GM18873 (cell line): ENCODE data around the gene KAZN.

Experiments
- ATAC-seq: cut with Tn5 transposase; IDR thresholded peaks from one replicate; pipeline ENCODE4 v1.9.1; 2021; ENCODE audit warnings: mild to moderate bottlenecking, moderate library complexity, moderate number of reproducible peaks; ENCODE audit not compliant: unreplicated experiment, low FRiP score

Gene KAZN

DNA sequence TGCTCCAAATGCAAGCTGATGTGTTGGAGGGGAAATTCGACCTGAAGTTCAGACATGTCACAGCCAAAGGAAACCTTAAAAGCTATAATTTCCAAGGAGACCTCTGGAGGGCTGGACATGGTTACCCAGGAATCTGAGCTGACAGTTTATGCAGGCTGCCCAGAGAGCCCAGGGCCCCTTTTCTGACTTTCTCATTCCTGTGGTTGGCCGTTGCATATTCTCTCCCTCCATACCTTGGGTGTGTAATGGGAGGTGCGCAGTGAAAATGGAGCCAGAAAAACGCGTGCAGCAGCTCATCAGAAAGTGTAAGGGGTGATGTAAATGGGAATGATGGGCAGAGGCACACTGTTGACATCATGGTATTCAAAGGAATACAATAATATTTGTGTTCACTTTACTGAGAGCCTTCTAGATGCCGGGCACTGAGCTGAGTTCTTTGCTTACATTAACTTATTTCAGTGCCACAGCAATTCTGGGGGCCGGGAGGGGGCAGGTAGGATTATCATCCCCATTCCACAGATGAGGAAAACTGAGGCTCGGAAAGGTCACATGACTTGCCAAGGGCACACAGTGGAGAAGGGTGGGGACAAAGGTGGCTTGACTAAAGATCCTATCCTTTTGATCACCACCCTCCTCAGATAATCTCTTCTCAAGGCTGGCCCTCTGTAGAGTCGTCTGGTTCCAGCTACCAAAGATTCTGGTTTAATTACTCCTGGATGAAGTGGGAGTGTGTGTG lies 38.6 kb downstream of the KAZN start:
- no peak for ATAC-seq

DNA sequence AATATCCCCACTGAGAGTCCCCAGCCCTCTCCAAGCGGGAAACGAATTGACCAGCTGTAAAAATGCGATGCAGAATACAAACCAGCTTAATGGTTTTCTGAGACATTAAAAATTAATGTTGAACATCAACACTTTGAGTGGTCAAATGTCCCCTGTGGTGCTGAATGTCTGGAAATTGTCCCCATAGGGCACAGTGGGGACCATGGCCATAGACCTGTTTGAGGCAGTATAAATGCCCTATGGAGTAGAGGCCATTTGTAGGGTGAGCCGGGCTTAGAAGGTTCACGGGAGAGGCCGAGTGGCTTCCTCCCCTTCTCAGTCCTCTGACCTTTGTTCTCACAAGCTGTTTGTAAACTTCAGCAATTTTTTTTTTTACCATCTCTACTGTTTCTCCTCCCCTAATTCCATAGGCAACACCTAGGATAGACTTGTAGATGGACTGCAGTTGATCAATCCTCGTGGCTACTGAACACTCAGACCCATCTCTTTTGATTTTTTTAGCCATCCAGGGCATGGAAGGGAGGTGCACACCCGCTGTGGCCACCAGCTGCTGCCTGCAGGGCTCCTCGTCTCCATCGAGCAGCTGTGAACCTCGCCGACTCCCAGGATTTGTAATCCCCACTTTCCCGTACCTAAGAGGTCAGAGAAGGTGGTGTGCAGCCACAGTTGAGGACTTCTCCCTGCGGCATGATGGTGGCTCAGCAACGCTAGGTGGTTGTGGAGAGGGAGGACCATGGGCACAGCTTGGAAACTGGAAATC lies 41.0 kb downstream of the KAZN start:
- no peak for ATAC-seq

DNA sequence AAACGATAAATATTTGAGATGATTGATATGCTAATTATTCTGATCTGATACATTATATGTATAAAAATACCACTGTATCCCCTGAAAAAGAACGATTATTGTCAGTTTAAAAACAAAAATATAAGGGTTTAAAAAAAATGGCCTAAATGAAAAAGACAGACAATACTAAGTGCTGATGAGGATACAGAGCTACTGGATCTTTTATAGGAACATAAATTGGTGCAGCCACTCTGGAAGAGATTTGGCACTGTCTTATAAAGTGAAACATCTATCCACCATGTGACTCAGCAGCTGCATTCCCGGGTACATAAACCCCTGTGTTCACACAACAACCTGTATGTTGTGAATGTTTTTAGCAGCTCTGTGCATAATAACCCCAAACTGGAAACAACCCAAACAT lies 44.2 kb downstream of the KAZN start:
- ATAC-seq: no peak

DNA sequence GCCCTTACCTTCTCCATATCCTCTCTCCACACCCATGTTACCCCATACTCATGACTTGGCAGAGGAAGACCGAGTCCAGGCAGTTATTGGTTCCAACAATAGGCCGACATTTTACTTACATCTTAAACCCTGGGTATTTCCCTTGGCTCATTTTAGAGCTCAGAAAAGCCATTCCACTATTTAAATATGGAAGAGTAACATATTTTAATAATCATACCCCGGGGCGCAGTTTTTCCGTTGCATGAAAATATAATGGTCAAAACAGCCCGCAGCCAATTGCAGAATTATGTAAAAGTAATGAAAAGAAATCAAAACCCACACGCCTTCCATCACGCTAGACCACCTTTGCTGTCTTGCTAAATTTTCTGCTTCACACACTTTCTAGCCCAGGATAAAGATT lies 48.5 kb downstream of the KAZN start:
- ATAC-seq: no peak

DNA sequence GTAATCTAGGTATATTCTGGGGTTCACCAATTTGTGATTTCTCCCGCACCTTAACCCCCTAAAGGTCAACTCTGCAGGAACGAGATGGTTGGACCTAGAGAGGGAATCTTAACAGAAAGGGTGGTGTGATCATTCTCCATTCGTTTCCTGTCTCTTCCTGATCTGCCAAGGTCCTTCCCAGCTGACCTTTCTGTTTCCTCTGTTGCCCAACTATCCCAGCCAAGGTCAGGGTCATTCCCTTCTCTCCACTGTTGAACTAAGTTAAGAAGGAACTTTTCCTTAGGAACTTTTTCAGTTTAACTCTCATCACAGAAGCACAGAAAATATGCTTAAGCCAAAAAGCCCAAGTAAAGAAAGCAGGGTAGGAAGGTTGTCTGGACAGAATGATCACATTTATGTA lies 49.3 kb downstream of the KAZN start:
- ATAC-seq: no peak

DNA sequence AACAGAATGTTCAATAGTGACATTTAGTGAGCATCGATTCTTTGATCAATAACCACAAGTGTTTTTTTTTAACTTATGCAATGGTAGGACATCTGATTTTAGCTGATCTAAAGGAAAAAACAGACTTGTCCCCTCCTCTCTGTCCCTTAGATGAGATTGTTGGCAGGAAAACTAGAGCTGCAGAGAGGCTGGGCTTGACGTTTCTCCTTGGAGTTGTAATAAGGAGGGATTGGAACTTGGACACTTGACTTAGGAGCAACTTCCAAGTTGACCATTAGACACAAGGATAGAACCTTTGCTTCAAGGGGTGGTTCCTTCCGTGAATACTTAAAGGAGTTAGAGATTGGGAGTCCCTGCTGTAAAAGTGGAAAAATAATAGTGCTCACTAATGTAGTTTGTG lies 49.9 kb downstream of the KAZN start:
- ATAC-seq: no peak

DNA sequence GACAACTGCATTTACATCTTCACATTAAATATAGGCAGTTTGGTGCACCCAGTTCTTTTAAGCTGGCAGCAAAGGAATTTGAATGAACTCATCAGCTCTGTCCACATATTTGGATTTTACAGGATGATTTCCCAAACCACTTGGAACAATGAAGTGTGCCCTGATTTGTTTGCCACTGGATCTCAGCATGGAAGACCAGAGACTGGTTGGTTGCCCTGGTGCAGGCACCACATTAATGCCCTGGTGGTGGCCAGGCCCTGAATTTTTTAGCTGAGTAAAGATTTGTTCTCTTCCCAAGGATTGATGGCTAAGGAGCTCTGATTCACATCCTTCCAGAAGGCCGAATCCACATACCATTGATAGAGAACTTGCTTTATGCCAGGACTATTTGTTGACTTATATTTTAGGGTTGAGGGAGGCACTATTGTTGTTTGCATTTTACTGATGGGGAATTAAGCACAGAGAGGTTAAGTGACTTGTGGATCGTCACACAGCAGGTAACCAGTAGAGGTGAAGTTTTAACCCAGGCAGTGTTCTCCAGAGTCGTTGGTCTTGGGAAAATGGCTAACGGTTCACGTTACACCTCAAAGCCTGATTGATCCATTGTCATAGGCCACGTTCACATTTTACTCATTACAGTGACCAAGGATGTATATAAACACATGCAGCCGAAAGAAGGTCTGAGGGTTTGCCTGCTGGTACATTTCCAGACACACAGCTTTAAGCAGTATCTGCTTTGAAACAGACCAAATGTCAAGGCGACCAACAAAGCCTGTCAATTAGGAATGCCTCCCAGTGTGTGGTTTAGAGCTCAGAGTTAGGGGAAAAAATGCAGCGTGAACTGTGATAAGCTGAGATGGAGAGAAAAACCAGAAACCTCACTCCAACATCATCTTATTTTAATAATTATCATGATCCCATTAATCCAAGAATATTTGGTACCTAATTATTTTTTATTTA lies 50.7 kb downstream of the KAZN start:
- no peak for ATAC-seq

DNA sequence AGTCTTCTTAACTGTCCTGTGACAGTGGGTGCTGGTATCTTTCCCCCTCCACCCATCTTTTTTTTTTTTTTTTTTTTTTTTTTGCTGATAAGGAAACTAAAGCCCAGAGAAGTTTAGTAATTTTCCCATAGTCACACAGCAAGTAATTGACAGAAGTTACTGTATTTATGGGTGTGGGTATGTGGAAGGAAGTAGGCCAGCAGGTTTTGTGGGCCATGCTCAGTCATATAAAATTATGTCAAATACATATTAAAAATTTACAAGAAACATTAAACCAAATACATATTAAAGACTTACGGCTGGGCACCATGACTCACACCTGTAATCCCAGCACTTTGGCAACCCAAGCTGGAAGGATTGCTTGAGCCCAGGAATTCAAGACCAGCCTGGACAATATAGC lies 51.5 kb downstream of the KAZN start:
- no peak for ATAC-seq

DNA sequence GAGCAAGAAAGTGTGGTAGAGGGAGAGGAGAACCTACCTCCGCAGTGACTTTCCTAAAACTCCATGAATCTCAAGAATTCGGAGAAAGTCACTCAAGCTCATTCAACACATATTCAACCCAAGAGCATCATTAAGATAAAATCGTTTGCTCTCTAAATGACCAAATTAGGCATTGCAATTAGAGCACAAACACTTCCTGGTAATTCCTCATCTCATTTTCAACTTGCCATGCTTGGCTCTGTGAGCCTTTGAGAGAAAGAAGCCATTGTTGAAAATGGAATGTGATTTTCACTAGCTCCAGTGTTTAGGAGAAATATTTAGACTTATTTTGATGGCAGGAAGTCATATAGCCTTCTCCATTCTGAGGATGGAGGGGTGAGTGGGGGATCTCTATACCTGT lies 52.5 kb downstream of the KAZN start:
- no peak for ATAC-seq

DNA sequence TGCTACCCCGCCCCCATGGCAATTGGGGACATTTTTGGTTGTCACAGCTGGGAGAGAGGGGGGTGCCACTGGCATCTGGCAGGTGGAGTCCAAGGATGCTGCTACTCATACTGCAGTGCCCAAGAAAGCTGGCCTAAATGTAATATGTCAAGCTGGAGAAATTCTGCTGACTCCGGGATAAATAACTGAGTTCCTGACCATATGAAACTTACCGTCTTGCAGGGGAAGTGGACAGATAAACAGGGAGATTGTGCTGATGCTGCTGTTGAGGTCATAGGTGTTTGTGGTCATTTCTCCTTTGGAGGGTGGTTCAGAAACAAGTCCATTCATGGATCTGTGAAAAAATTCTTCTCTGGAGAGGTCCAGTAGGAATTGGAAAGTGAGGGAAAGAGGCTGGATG lies 54.4 kb downstream of the KAZN start:
- no peak for ATAC-seq

DNA sequence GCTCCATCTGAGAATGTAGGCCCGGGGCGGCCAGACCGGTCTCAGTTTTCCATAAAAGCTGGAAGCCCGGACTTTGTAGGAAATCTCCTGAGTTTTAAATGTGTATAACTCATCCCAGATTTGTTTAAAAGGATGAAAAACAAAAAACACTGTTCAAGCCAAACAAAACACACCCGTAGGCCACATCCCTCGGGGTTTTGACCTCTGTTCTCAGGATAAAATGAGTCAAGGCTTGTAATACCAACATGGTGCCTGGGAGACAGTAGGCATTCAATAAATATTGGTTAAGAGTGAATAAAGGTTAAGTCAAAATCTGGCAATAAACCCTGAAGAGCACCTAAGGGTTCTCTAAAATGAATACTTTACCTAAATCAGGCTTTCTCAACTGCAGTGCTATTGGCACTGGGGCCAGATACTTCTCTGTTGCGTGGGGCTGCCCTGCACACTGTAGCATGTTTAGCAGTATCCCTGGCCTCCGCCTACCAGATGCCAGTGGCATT lies 55.0 kb downstream of the KAZN start:
- ATAC-seq: no peak

DNA sequence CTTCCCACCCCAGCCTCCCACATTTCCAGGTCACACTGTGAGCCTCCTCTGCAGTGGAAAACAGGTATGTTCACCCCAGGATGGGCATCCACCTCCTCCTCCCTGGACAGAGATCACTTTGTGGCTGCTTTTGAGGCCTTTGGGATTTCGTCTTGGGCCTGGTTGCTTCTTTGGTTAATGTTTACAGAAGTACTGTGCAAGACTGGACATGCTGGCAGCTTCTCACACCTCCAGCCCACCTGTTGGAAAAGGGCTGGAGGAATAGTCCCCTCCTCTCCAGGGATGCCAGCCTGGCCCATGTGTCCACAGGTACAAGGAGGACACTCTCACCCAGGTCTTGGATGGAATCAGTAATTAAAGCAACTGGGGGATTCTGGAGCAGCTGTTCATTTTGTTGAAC lies 56.1 kb downstream of the KAZN start:
- no peak for ATAC-seq

DNA sequence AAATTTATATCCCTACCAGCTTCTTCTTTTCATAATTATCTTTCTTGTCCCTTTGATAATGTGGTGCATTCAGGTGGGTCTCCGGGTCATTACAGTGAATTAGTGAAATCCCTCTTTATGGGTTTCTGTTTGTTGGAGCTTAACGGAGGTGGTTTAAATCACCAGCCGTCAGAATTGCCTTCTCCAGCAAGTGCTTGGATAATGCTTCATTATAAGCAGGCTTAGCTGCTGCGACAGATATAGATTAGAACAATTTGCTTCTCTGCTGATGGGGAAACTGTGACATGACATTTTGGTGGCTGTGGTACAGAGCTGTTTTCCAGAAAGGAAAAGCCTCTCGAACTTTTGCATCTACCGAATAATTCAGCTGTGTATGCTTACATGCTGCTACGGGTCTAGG lies 56.9 kb downstream of the KAZN start:
- ATAC-seq: no peak

DNA sequence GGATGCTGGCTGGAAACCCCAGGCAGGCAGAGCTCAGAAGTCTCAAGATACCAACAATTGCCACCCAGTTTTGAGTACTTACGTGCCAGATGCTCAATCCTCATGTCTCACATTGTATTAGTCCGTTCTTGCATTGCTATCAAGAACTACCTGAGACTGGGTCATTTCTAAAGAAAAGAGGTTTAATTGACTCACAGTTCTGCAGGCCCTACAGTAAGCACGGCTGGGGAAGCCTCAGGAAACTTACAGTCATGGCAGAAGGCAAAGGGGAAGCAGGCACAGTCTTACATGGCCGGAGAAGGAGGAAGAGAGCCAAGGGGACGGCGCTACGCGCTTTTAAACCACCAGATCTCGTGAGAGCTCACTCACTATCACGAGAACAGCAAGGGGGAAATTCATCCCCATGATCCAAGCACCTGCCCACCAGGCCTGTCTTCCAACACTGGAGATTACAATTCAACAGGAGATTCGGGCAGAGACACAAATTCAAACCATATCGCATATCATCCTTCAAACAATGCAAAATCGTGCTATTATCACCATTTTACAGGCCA lies 58.0 kb downstream of the KAZN start:
- no peak for ATAC-seq

DNA sequence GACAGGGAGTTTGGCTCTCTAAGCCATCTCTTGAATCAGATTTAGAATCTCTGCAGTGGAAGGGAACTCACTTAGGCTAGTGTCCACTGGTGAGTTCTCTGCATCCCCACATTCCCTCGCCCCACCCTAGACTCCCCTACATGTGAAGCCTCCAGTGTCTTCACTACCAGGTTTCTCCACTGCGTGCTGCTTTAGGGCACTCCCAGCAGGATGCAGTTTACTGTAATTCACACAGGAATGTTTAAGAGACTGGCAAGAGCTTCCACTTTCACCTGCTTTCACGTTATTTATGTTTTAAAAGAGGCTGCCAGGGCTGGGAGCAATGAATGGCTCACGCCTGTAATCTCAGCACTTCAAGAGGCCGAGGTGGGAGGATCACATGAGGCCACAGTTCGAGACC lies 60.2 kb downstream of the KAZN start:
- no peak for ATAC-seq

DNA sequence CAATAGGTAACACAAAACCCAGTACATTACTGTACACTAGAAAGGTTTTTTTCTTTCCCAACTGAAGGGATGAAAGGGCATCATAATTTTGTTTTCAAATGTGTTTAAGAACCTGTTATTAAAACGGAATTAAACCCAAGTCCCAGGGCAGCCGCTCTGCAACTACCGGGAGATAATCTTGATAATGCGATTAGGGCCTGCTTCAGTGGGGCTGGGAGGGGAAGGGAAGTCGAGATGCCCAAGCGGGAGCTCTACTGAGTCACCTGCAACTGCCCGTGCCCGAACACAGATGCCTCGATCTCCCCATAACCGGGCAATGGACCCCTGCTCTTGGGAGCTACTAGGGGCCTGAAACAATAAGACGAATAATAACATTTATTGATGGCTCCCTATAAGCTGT lies 61.4 kb downstream of the KAZN start:
- no peak for ATAC-seq

DNA sequence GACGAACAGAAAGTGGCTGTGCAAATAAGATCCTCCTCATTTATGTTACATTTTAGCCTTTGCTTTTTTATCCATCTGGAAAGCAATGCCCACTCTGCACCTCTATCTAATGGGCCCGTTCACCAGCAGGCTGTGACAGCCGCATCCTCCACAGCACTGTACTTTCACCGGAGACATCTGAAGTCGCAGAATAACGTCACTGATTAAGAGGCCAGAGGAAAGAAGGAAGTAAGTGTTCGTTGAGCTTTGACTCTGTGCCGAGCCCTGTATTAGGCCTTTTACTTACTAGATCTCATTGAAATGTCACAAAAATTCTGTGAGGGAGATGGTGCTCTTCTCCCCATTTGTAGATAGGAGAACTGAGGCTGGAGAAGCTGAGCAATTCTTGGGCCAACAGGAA lies 62.3 kb downstream of the KAZN start:
- no peak for ATAC-seq

DNA sequence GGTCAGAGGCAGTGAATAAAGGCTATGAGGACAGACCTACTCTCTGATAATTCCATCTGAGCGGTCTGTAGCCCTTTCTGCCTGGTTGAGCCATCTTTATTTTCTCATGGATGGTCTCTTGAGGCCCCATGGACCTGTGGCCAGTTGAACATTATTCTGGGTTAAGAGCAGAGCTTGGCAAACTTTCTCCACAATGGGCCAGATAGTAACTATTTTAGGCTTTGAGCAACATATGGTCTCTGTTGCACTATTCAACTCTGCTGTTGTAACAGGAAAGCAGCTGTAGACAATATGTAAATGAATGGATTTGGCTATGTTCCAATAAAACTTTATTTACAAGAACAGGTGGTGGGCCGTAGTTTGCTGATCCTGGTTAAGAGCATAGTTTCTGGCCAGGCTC lies 62.7 kb downstream of the KAZN start:
- ATAC-seq: no peak

DNA sequence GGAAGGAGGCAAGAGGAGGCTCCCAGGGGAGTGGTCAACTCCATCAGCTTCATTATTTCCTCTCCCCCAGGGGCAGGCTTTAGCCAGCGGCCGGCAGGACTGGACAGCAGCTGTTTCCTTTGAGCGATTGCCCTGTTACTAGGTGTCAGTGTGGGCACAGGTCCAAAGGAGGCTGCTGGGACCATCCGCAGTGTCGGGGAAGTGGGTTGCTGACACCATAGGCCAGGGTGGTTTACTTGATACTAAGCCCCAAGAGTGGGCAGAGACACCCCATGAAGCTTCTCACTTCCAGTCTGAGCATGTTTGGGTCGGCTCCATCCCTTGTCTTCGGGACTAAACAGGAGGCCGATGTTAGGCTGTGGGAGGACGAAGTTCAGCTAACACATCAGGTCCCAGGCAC lies 63.6 kb downstream of the KAZN start:
- no peak for ATAC-seq

DNA sequence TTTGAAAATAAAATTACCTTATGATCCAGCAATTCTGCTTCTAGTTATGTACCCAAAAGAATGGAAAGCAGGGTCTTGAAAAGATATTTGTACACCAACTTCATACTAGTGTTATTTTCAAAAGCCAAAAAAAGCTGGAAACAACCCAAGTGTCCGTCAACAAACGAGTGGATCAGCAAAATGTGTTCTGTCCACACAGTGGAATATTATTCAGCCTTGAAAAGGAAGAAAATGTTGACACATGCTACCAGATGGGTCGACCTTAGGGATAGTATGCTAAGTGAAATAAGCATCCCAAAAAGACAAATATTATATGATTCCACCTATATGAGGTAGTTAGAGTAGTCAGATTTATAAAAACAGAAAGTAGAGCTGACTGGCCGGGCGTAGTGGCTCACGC lies 65.3 kb downstream of the KAZN start:
- ATAC-seq: no peak

DNA sequence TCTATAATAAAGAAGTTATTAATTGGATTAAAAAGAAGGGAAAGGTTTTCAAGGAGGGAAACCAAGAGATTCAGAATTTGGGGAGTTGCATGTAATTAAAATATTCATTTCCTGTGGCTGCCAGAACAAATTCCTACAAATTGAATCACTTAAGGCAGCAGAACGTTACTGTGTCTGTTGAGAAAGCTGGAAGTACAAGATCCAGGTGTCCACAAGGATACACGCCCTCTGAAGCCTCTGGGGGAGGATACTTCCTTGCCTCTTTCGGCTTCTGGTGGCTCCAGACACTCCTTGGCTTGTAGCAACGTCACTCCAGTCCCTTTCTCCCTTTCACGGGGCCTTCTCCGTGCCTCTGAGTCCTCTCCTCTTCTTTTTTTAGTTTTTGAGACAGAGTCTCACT lies 67.9 kb downstream of the KAZN start:
- no peak for ATAC-seq
